GM12872 (cell line): ENCODE data around the gene TUBB2B.

Experiments
- CTCF ChIP-seq: IDR thresholded peaks from 3 replicates; pipeline ENCODE4 v1.5.1; 2011; ENCODE audit warnings: low read depth, mild to moderate bottlenecking, low read length, moderate library complexity; ENCODE audit not compliant: insufficient read depth

The TUBB2B gene

GRCh38 chr6:3208098-3208774, 19.2 kb downstream of the TUBB2B start:
- TF ChIP-seq CTCF = no peak

GRCh38 chr6:3206339-3207015, 21.0 kb downstream of the TUBB2B start:
- TF ChIP-seq CTCF = no peak

GRCh38 chr6:3205913-3206312, 21.5 kb downstream of the TUBB2B start:
- no peak for TF ChIP-seq CTCF

- no peak for TF ChIP-seq CTCF
Measured at GRCh38 chr6:3204921-3205320, 22.5 kb downstream of the TUBB2B start.

DNA sequence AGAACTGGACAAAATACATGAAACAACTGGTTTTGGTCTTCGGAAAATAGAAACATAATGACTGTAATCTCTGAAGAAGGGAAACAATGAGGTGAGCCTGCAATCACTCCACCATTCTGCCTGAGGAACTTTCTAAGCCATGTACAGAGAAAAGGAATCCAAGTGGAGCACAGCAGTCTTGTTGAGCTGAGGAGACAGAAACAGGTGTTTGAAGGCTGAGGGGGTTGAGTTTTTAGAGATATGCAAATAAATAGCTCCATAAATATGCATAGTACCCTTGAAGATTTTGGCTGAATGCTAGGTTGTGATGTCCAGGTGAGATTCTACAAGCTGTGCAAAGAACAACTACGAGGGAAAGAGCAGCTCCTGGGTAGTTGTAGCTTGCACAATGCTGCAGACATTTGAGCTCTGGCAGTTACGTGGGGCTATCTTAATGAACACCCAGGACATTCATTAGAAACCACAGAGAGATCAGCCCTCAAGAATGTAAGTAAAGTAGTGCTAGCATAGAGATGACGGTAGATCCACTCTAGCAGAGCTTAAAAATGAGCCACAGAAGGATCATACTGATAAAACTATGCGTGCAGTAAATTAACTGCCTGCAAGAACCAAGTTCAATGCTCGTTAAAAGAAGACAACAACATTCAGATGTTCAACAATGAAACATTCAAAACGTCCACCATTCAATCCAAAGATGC, 24.3 kb downstream of the TUBB2B start:
- TF ChIP-seq CTCF = no peak

GRCh38 chr6:3201388-3201787, 26.1 kb downstream of the TUBB2B start:
- TF ChIP-seq CTCF = no peak

- no peak for TF ChIP-seq CTCF
Measured at GRCh38 chr6:3200682-3201081, 26.8 kb downstream of the TUBB2B start.
